ENCODE results near the gene XRCC6.
"Not testable (repeated sequence)": the region's sequence is repeated elsewhere in the genome, so short reads cannot be mapped to it uniquely, and the experiment has no call there.

XRCC6 gene

GRCh38 chr22:41598891-41599635 is 22.0 kb upstream of the XRCC6 start:
- no peak for DNase-seq

- no peak for DNase-seq
Observed at GRCh38 chr22:41600976-41601375, 20.1 kb upstream of the XRCC6 start.

- no peak for DNase-seq
Observed at GRCh38 chr22:41603873-41604332, 17.2 kb upstream of the XRCC6 start.

- no peak for DNase-seq
Observed at GRCh38 chr22:41608386-41608785, 12.7 kb upstream of the XRCC6 start.

- DNase-seq, result no peak
Observed at GRCh38 chr22:41612603-41613306, 8.3 kb upstream of the XRCC6 start.

- no peak for DNase-seq
Observed at GRCh38 chr22:41613456-41613855, 7.6 kb upstream of the XRCC6 start.

GRCh38 chr22:41619979-41620588 is 1.0 kb upstream of the XRCC6 start:
- DNase-seq, result no peak

- DNase-seq, result no peak
Observed at GRCh38 chr22:41620589-41621098, 451 bp upstream of the XRCC6 start, which contains the start of gene DESI1. Gene DESI1 (minus strand): TSS chr22:41621043. CDS start chr22:41620839, 204 bp downstream.

- DNase-seq, result no peak
Observed at GRCh38 chr22:41621911-41622179, 750 bp downstream of the XRCC6 start.

- DNase-seq, result no peak
Observed at GRCh38 chr22:41625577-41625976, 4.5 kb downstream of the XRCC6 start.

- not testable (repeated sequence) for DNase-seq
Observed at GRCh38 chr22:41631115-41631514, 10.0 kb downstream of the XRCC6 start.

GRCh38 chr22:41631615-41632014 is 10.5 kb downstream of the XRCC6 start:
- not testable (repeated sequence) for DNase-seq

GRCh38 chr22:41634610-41635009 is 13.5 kb downstream of the XRCC6 start:
- DNase-seq, result not testable (repeated sequence)

- DNase-seq, result no peak
Observed at GRCh38 chr22:41636467-41636866, 15.4 kb downstream of the XRCC6 start.

GRCh38 chr22:41637623-41638022 is 16.5 kb downstream of the XRCC6 start:
- not testable (repeated sequence) for DNase-seq

GRCh38 chr22:41638124-41638523 is 17.0 kb downstream of the XRCC6 start:
- no peak for DNase-seq

GRCh38 chr22:41638748-41639147 is 17.7 kb downstream of the XRCC6 start:
- no peak for DNase-seq

GRCh38 chr22:41641854-41642253 is 20.8 kb downstream of the XRCC6 start:
- DNase-seq, result no peak

- DNase-seq, result no peak
Observed at GRCh38 chr22:41642331-41643110, 21.4 kb downstream of the XRCC6 start.

- no peak for DNase-seq
Observed at GRCh38 chr22:41647771-41648170, 26.7 kb downstream of the XRCC6 start.

GRCh38 chr22:41648432-41648831 is 27.3 kb downstream of the XRCC6 start:
- no peak for DNase-seq

- DNase-seq, result no peak
Observed at GRCh38 chr22:41650229-41650628, 29.1 kb downstream of the XRCC6 start.

- no peak for DNase-seq
Observed at GRCh38 chr22:41650821-41651220, 29.7 kb downstream of the XRCC6 start.
